H9 (cell line): ENCODE measurements around the gene IPPK. TPM values are rescaled to one million over a fixed set of nuclear protein-coding genes. Genes with fewer than 3 reads are reported as not detected.

Experiments
- DNase-seq: peaks from one replicate; pipeline ENCODE4 v3.0.0-alpha.2; 2017
- H2AFZ ChIP-seq: one replicate; pipeline ENCODE4 v1.6.1; 2013; ENCODE audit warnings: mild to moderate bottlenecking, low read length, control low read depth, moderate library complexity
- H2AK5ac ChIP-seq: 2 replicates; pipeline ENCODE4 v1.6.1; 2013; ENCODE audit warnings: low read length, control low read depth, mixed read lengths; ENCODE audit not compliant: insufficient read length
- H2BK120ac ChIP-seq: one replicate; pipeline ENCODE4 v1.6.1; 2013; ENCODE audit warnings: low read depth, mild to moderate bottlenecking, low read length, control low read depth, inconsistent platforms; ENCODE audit not compliant: poor library complexity, severe bottlenecking
- H2BK12ac ChIP-seq: 2 replicates; pipeline ENCODE4 v1.6.1; 2013; ENCODE audit warnings: low read length, control low read depth, mixed read lengths, low read depth; ENCODE audit not compliant: insufficient read length
- H2BK15ac ChIP-seq: 2 replicates; pipeline ENCODE4 v1.6.1; 2013; ENCODE audit warnings: low read depth, low read length, control low read depth
- H2BK20ac ChIP-seq: one replicate; pipeline ENCODE4 v1.6.1; 2013; ENCODE audit warnings: low read depth, mild to moderate bottlenecking, low read length, control low read depth, inconsistent platforms; ENCODE audit not compliant: poor library complexity, severe bottlenecking
- H2BK5ac ChIP-seq: 2 replicates; pipeline ENCODE4 v1.6.1; 2013; ENCODE audit warnings: low read length, control low read depth, mixed read lengths; ENCODE audit not compliant: insufficient read length
- H3K14ac ChIP-seq: 2 replicates; pipeline ENCODE4 v1.6.1; 2013; ENCODE audit warnings: low read length, control low read depth; ENCODE audit not compliant: insufficient read depth
- H3K18ac ChIP-seq: 2 replicates; pipeline ENCODE4 v1.6.1; 2013; ENCODE audit warnings: low read depth, mild to moderate bottlenecking, mixed read lengths, low read length, control low read depth; ENCODE audit not compliant: insufficient read length
- H3K23ac ChIP-seq: 2 replicates; pipeline ENCODE4 v1.6.1; 2013; ENCODE audit warnings: low read length, control low read depth, mixed read lengths, low read depth; ENCODE audit not compliant: insufficient read length
- H3K23me2 ChIP-seq: 2 replicates; pipeline ENCODE4 v1.6.1; 2013; ENCODE audit warnings: low read depth, mild to moderate bottlenecking, mixed read lengths, low read length, control low read depth; ENCODE audit not compliant: insufficient read length, poor library complexity, severe bottlenecking
- H3K27ac ChIP-seq: 2 replicates; pipeline ENCODE4 v1.5.1; 2013; ENCODE audit warnings: low read length, control low read depth, mixed read lengths, low read depth; ENCODE audit not compliant: insufficient read length
- H3K27me3 ChIP-seq: 2 replicates; pipeline ENCODE4 v1.6.1; 2013; ENCODE audit warnings: low read length, control low read depth, inconsistent platforms; ENCODE audit not compliant: insufficient read depth
- H3K4ac ChIP-seq: 2 replicates; pipeline ENCODE4 v1.6.1; 2013; ENCODE audit warnings: low read depth, mild to moderate bottlenecking, control low read depth, inconsistent platforms, low read length, moderate library complexity
- H3K4me1 ChIP-seq: 2 replicates; pipeline ENCODE4 v1.6.1; 2013; ENCODE audit warnings: low read length, control low read depth, inconsistent platforms; ENCODE audit not compliant: insufficient read depth
- H3K4me2 ChIP-seq: 2 replicates; pipeline ENCODE4 v1.6.1; 2013; ENCODE audit warnings: low read length, control low read depth, mixed read lengths; ENCODE audit not compliant: insufficient read length, insufficient read depth
- H3K56ac ChIP-seq: 2 replicates; pipeline ENCODE4 v1.6.1; 2013; ENCODE audit warnings: low read depth, mild to moderate bottlenecking, mixed read lengths, low read length, control low read depth; ENCODE audit not compliant: insufficient read length
- H3K79me1 ChIP-seq: 2 replicates; pipeline ENCODE4 v1.6.1; 2013; ENCODE audit warnings: low read depth, mild to moderate bottlenecking, moderate library complexity, low read length, control low read depth, inconsistent platforms; ENCODE audit not compliant: insufficient read depth, poor library complexity, severe bottlenecking
- H3K79me2 ChIP-seq: 2 replicates; pipeline ENCODE4 v1.6.1; 2013; ENCODE audit warnings: low read length, control low read depth, inconsistent platforms; ENCODE audit not compliant: insufficient read depth
- H3K9ac ChIP-seq: 2 replicates; pipeline ENCODE4 v1.6.1; 2013; ENCODE audit warnings: low read length, control low read depth, mixed read lengths; ENCODE audit not compliant: insufficient read length; ENCODE audit errors: extremely low read depth
- H3K9me3 ChIP-seq: one replicate; pipeline ENCODE4 v1.6.1; 2013; ENCODE audit warnings: low read depth, low read length, inconsistent platforms; ENCODE audit not compliant: control insufficient read depth
- H3T11ph ChIP-seq: one replicate; pipeline ENCODE4 v1.6.1; 2013; ENCODE audit warnings: mild to moderate bottlenecking, low read length, control low read depth, inconsistent platforms
- H4K20me1 ChIP-seq: one replicate; pipeline ENCODE4 v1.6.1; 2013; ENCODE audit not compliant: control insufficient read depth, insufficient read length, insufficient read depth
- H4K5ac ChIP-seq: 2 replicates; pipeline ENCODE4 v1.6.1; 2013; ENCODE audit warnings: low read depth, mild to moderate bottlenecking, mixed read lengths, low read length, control low read depth; ENCODE audit not compliant: insufficient read length
- H4K8ac ChIP-seq: replicated peaks from 2 replicates; pipeline ENCODE4 v1.6.1; 2013; ENCODE audit warnings: low read length, control low read depth, mixed read lengths, low read depth; ENCODE audit not compliant: insufficient read length
- H4K91ac ChIP-seq: 2 replicates; pipeline ENCODE4 v1.6.1; 2013; ENCODE audit warnings: low read depth, mild to moderate bottlenecking, moderate library complexity, mixed read lengths, low read length, control low read depth; ENCODE audit not compliant: insufficient read length
- H3K27ac Mint-ChIP-seq, 3 experiments: 2 replicates in 2 of 3; 3 replicates in 1 of 3; pipeline ENCODE4 v1.8.0; 2020 to 2021; ENCODE audit warnings: mixed read lengths in 3 of 3, mild to moderate bottlenecking in 1 of 3, moderate library complexity in 1 of 3
- H3K27me3 Mint-ChIP-seq: 2 replicates; pipeline ENCODE4 v1.8.0; 2021; ENCODE audit warnings: low read depth, mild to moderate bottlenecking, moderate library complexity, mixed read lengths
- H3K36me3 Mint-ChIP-seq, 3 experiments: 2 replicates in 2 of 3; 3 replicates in 1 of 3; pipeline ENCODE4 v1.8.0; 2020 to 2021; ENCODE audit warnings: low read depth in 3 of 3, mixed read lengths in 3 of 3; ENCODE audit not compliant: insufficient read depth in 1 of 3
- H3K4me1 Mint-ChIP-seq, 2 experiments: 2 replicates each; pipeline ENCODE4 v1.8.0; 2020; ENCODE audit warnings: mixed read lengths in 2 of 2
- H3K4me3 Mint-ChIP-seq, 2 experiments: 2 replicates in 1 of 2; 3 replicates in 1 of 2; pipeline ENCODE4 v1.8.0; 2020 to 2021; ENCODE audit warnings: mild to moderate bottlenecking in 2 of 2, mixed read lengths in 2 of 2, moderate library complexity in 1 of 2
- H3K9me3 Mint-ChIP-seq, 2 experiments: 2 replicates in 1 of 2; 3 replicates in 1 of 2; pipeline ENCODE4 v1.8.0; 2020; ENCODE audit warnings: mild to moderate bottlenecking in 2 of 2, mixed read lengths in 2 of 2, moderate library complexity in 1 of 2
- CTCF ChIP-seq: fragments of 200-600 bp; sonication (generic); conservative IDR thresholded peaks from 3 replicates; pipeline ENCODE4 v1.8.0; 2021; ENCODE audit warnings: antibody characterized with exemption, mild to moderate bottlenecking
- WGBS: extraction: QIAGEN DNeasy Blood & Tissue Kit; methylation state at CpG from one replicate; pipeline ENCODE4 v1.1.7; 2013; ENCODE audit warnings: missing lambda C conversion rate, low lambda C conversion rate, mixed read lengths; ENCODE audit not compliant: insufficient read length; ENCODE audit errors: extremely low coverage; 5-methylcytosine and 5-hydroxymethylcytosine counted together
- total RNA-seq: library from RNA; stranded (reverse); gene quantifications from 2 replicates; pipeline ENCODE4 v1.2.1, GENCODE V29; 2021

Gene IPPK
- total RNA-seq, 1 experiment from 2014 or later = 10.7 TPM

DNA sequence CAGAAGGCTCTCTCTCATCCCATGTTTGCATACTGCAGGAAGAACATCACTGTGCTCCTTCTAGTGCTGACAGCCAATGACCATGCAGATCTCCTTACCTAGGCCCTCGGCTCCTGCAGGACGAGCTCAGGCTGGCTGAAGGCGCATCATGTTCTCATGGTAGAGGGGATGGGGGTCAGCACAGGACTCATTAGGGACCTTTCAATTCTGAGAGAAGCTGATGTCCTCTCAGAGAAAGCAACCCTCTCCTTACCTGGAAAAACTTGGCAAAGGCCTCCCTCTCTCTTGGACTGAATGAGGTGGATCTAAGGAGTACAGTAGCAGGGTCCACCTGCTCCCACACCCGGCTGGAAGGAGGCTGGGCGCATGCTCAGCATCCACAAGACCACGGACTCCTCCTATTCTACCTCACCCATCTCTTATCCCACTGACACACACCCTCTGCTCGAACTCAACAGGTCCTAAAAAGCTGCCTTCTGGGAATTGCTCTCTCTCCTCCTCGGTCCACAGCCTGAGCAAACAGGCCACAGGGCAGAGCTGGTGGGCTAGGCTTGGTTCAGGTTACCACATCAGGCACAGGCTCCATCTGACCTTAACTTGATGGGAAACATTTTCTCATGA is 2.9 kb downstream of the IPPK start:
- Mint-ChIP-seq H3K4me3 (peak overlapping the region in 1 of 2 experiments; percentile 16; a peak in 1 of 5 replicates), H3K27ac (peak overlapping the region in 1 of 3 experiments; percentile 91; a peak in 2 of 7 replicates), H3K9me3 (no peaks in the 10 kb centered on the region), H3K4me1 (peaks cover 12 to 21% of the 10 kb centered on the region in 2 experiments), H3K36me3 (peaks cover 0 to 10% (median 0%) of the 10 kb centered on the region in 3 experiments; a peak in 5 of 7 replicates), H3K27me3 (no peaks in the 10 kb centered on the region)
- H4K20me1 ChIP-seq = no peaks in the 10 kb centered on the region
- H2BK20ac ChIP-seq = no peak overlapping the region
- H3K27me3 ChIP-seq = no peaks in the 10 kb centered on the region
- no peak overlapping the region for H3K56ac ChIP-seq
- no peak overlapping the region for H4K8ac ChIP-seq
- no peak overlapping the region for H3K4ac ChIP-seq
- no peak overlapping the region for H3K4me2 ChIP-seq
- WGBS = no CpG with 5 or more reads among the region's 8 CpGs
- H2AFZ ChIP-seq = no peak overlapping the region
- no peak overlapping the region for H3K23ac ChIP-seq
- H3K9ac ChIP-seq = no peak overlapping the region
- peak; percentile 4 for DNase-seq
- H4K5ac ChIP-seq = no peak overlapping the region
- H3K79me1 ChIP-seq = peaks cover 10% of the 10 kb centered on the region
- H3K9me3 ChIP-seq = no peaks in the 10 kb centered on the region
- H2BK120ac ChIP-seq = no peak overlapping the region
- peaks cover 5% of the 10 kb centered on the region for H3K23me2 ChIP-seq
- no peak overlapping the region for H2AK5ac ChIP-seq
- H3K27ac ChIP-seq = no peak overlapping the region
- H3K4me1 ChIP-seq = peaks cover 14% of the 10 kb centered on the region; the same call in 1 of the 2 replicates
- no peak overlapping the region for H3T11ph ChIP-seq
- TF ChIP-seq CTCF = no peak
- no peak overlapping the region for H3K14ac ChIP-seq
- H4K91ac ChIP-seq = no peak overlapping the region
- H2BK12ac ChIP-seq = no peak overlapping the region
- H3K18ac ChIP-seq = no peak overlapping the region
- H2BK5ac ChIP-seq = no peak overlapping the region
- H3K79me2 ChIP-seq = peaks cover 12% of the 10 kb centered on the region; the same call in 1 of the 2 replicates
- no peak overlapping the region for H2BK15ac ChIP-seq
